Esophagus squamous epithelium (tissue), 4 donors: Measurements from ENCODE around the gene RIN3.

Source experiments
- CTCF ChIP-seq, 6 experiments: fragments of 450-650 bp in 4 of 6; fragments of 200-600 bp in 2 of 6; sonication (generic) in 2 of 6; IDR thresholded peaks; one replicate each; pipeline ENCODE4 v1.5.1; 2016 to 2019; ENCODE audit warnings: antibody characterized with exemption in 6 of 6, mild to moderate bottlenecking in 4 of 6, moderate library complexity in 4 of 6
- POLR2A ChIP-seq, 4 donors: fragments of 450-650 bp; IDR thresholded peaks; one replicate each; pipeline ENCODE4 v1.6.1; 2017; ENCODE audit warnings: antibody characterized with exemption in 4 of 4, mild to moderate bottlenecking in 4 of 4, moderate library complexity in 3 of 4

GRCh38 chr14:92556863-92557543, 43.4 kb downstream of the RIN3 start:
- TF ChIP-seq POLR2A (IDR thresholded peaks at IDR 0.05) (no peak), CTCF (IDR thresholded peaks at IDR 0.05) (no peak)
